ENCODE results near the gene SPRR2A.
"Not testable (repeated sequence)": the region's sequence is repeated elsewhere in the genome, so short reads cannot be mapped to it uniquely, and the experiment has no call there.

SPRR2A gene

DNA sequence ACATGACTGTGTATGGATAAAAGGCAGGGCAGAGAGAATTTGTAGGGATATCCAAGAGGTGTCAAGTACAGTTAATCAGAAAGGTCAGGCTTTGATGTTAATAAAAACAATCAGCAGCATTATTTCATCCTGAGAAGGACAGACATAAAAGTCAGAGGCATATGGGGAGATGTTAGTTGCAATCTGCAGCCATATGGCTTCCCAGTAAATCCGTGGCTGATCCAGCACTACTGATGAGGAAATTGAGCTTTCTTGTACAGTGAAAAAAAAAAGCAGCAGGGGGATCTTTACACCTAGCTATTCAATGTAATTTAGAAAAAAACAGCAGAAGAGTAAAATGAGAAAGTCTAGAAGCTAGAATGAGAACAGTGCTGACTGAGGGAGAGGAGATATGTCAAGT lies 28.5 kb downstream of the SPRR2A start:
- in situ Hi-C loops (cut with MboI; ENCODE audit: low sequenced_read_pairs): no loop called here

GRCh38 chr1:153025797-153026196 lies 31.5 kb downstream of the SPRR2A start:
- in situ Hi-C loops (cut with MboI; ENCODE audit: low sequenced_read_pairs): no loop called here

DNA sequence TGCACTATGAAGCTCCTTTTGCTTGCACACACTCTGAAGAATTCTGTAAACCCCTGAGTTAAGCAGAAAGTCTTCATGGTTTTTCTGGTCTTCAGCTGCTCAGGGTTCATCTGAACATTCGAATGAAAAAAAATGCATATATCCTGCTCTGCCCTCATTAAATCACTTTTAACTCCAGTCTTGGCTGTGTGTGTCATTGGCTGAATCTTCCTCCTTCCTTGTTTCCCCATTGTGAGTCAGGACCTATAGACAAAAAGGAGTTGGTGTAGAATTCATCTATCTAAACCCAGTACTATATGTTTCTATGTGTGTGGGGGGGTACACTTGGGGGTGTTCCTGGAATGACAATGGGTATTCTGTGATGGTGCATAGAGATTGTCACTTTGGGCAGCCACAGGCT lies 32.9 kb downstream of the SPRR2A start:
- in situ Hi-C loops (cut with MboI; ENCODE audit: low sequenced_read_pairs): no loop called here

DNA sequence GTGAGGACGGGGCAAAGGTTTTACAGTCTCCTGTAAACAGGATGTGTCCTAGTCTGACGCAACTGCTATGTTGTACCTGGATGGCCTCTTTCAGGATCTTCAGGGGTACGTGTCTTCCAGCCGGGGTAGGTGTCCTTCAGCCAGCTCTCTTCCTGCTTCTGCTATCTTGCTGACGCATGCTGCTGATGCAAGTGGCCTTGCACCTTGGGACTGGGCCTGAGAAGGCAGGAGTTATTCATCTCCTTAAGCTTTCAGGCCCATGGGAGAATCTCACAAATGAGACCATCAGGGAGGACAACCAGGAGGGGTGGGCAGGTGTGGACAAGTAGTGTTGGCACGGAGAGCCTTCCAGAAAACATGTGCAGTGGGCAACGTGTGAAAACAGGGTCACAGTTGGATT lies 34.2 kb downstream of the SPRR2A start:
- in situ Hi-C loops (cut with MboI; ENCODE audit: low sequenced_read_pairs): no loop called here

DNA sequence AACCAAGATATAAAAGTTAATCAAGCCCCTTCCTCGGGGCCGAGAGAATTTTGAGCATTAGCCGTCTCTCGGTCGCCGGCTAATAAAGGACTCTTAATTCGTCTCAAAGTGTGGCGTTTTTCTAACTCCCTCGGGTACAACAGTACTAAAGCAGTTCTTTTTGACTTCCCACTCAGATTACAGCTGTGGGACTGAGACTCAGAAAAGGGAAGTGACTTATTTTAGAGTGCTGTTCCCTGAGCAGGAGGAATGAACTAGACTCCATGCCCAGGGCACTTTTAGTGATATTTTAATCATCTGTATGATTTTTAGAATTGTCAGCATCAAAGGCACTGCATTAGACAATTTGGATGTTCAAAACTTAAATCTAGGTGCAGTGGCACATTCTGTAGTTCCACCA lies 35.0 kb downstream of the SPRR2A start:
- in situ Hi-C loops (cut with MboI; ENCODE audit: low sequenced_read_pairs): not testable (repeated sequence)

- in situ Hi-C loops (cut with MboI; ENCODE audit: low sequenced_read_pairs): not testable (repeated sequence)
These were observed 35.5 kb downstream of the SPRR2A start for GRCh38 chr1:153021829-153022228.

DNA sequence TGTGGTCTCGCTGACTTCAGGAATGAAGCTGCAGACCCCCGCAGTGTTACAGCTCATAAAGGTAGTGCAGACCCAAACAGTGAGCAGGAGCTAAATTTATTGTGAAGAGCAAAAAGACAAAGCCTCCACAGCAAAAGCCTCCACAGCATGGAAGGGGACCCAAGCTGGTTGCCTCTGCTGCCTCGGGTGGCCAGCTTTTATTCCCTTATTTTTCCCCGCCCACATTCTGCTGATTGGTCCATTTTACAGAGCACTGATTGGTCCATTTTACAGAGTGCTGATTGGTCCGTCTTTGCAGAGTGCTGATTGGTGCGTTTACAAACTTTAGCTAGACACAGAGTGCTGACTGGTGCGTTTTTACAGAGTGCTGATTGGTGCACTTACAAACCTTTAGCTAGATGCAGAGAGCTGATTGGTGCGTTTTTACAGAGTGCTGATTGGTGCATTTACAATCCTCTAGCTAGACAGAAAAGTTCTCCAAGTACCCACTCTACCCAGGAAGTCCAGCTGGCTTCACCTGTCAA lies 46.0 kb downstream of the SPRR2A start:
- in situ Hi-C loops (cut with MboI; ENCODE audit: low sequenced_read_pairs): not testable (repeated sequence)
